Measurements from ENCODE around the gene FOXB2.
A peak's percentile ranks its signal among the peaks of the same experiment; 100 is the strongest.
"Not testable (repeated sequence)": the region's sequence is repeated elsewhere in the genome, so short reads cannot be mapped to it uniquely, and the experiment has no call there.

FOXB2 gene

GRCh38 chr9:77019236-77019925 is at the start of gene FOXB2:
Gene FOXB2 (plus strand): TSS chr9:77019655. CDS start chr9:77019655, 0 bp downstream.
- no peak for DNase-seq (ENCODE audit: low spot score)

- DNase-seq (ENCODE audit: low spot score) = no peak
Measured at GRCh38 chr9:76969716-76970115, 49.7 kb upstream of the FOXB2 start.

- not testable (repeated sequence) for DNase-seq (ENCODE audit: low spot score)
Measured at GRCh38 chr9:76978831-76979230, 40.6 kb upstream of the FOXB2 start.

GRCh38 chr9:76980566-76980965 is 38.9 kb upstream of the FOXB2 start:
- no peak for DNase-seq (ENCODE audit: low spot score)

- DNase-seq (ENCODE audit: low spot score) = no peak
Measured at GRCh38 chr9:76984486-76984885, 35.0 kb upstream of the FOXB2 start.

- no peak for DNase-seq (ENCODE audit: low spot score)
Measured at GRCh38 chr9:76985581-76985980, 33.9 kb upstream of the FOXB2 start.

GRCh38 chr9:76987594-76988200 is 31.8 kb upstream of the FOXB2 start:
- peak; percentile 20 for DNase-seq (ENCODE audit: low spot score)

GRCh38 chr9:76988941-76989340 is 30.5 kb upstream of the FOXB2 start:
- no peak for DNase-seq (ENCODE audit: low spot score)

- no peak for DNase-seq (ENCODE audit: low spot score)
Measured at GRCh38 chr9:76989501-76989900, 30.0 kb upstream of the FOXB2 start.

GRCh38 chr9:76996700-76997099 is 22.8 kb upstream of the FOXB2 start:
- no peak for DNase-seq (ENCODE audit: low spot score)

GRCh38 chr9:76999261-76999660 is 20.2 kb upstream of the FOXB2 start:
- no peak for DNase-seq (ENCODE audit: low spot score)

- no peak for DNase-seq (ENCODE audit: low spot score)
Measured at GRCh38 chr9:77000330-77000729, 19.1 kb upstream of the FOXB2 start.

- DNase-seq (ENCODE audit: low spot score) = no peak
Measured at GRCh38 chr9:77003366-77003765, 16.1 kb upstream of the FOXB2 start.

GRCh38 chr9:77005216-77005615 is 14.2 kb upstream of the FOXB2 start:
- DNase-seq (ENCODE audit: low spot score) = no peak

GRCh38 chr9:77010527-77010926 is 8.9 kb upstream of the FOXB2 start:
- DNase-seq (ENCODE audit: low spot score) = no peak

- DNase-seq (ENCODE audit: low spot score) = peak; percentile 65
Measured at GRCh38 chr9:77011973-77012821, 7.3 kb upstream of the FOXB2 start.

GRCh38 chr9:77013206-77013931 is 6.1 kb upstream of the FOXB2 start:
- DNase-seq (ENCODE audit: low spot score) = no peak

GRCh38 chr9:77013932-77014596 is 5.4 kb upstream of the FOXB2 start:
- DNase-seq (ENCODE audit: low spot score) = no peak

- no peak for DNase-seq (ENCODE audit: low spot score)
Measured at GRCh38 chr9:77014597-77015263, 4.7 kb upstream of the FOXB2 start.

GRCh38 chr9:77015327-77016048 is 4.0 kb upstream of the FOXB2 start:
- DNase-seq (ENCODE audit: low spot score) = no peak
